ENCODE measurements around the gene ACVR1C.

- TF ChIP-seq CTCF (IDR thresholded peaks at IDR 0.05) (no peak), POLR2A (IDR thresholded peaks at IDR 0.05) (no peak)
These were observed 118.9 kb downstream of the ACVR1C start for GRCh38 chr2:157509744-157510143.
